KG1 (cell line): ENCODE measurements around the gene IGF2.

ENCODE experiments used
- DNase-seq: peaks from one replicate; lab custom pipeline; 2025; lab: John Stamatoyannopoulos, UW

The IGF2 gene

GRCh38 chr11:2103668-2104523 lies 35.3 kb downstream of the IGF2 start:
- DNase-seq = no peak

- no peak for DNase-seq
Observed at GRCh38 chr11:2102883-2103213, 36.3 kb downstream of the IGF2 start.

GRCh38 chr11:2102132-2102882 lies 36.9 kb downstream of the IGF2 start:
- no peak for DNase-seq

GRCh38 chr11:2101171-2101675 lies 38.0 kb downstream of the IGF2 start:
- no peak for DNase-seq

- DNase-seq = no peak
Observed at GRCh38 chr11:2100361-2101170, 38.6 kb downstream of the IGF2 start.

- no peak for DNase-seq
Observed at GRCh38 chr11:2099516-2100349, 39.5 kb downstream of the IGF2 start.

- no peak for DNase-seq
Observed at GRCh38 chr11:2098691-2099515, 40.3 kb downstream of the IGF2 start.

GRCh38 chr11:2097998-2098690 lies 41.0 kb downstream of the IGF2 start:
- no peak for DNase-seq

GRCh38 chr11:2097356-2097997 lies 41.7 kb downstream of the IGF2 start:
- DNase-seq = no peak

- DNase-seq = no peak
Observed at GRCh38 chr11:2096919-2097301, 42.3 kb downstream of the IGF2 start.

GRCh38 chr11:2096011-2096918 lies 42.9 kb downstream of the IGF2 start:
- no peak for DNase-seq

GRCh38 chr11:2095542-2095941 lies 43.6 kb downstream of the IGF2 start:
- DNase-seq = no peak

- no peak for DNase-seq
Observed at GRCh38 chr11:2095198-2095520, 44.0 kb downstream of the IGF2 start.

- DNase-seq = no peak
Observed at GRCh38 chr11:2094354-2095197, 44.6 kb downstream of the IGF2 start.

GRCh38 chr11:2093575-2094353 lies 45.4 kb downstream of the IGF2 start:
- DNase-seq = no peak

- DNase-seq = no peak
Observed at GRCh38 chr11:2092956-2093412, 46.2 kb downstream of the IGF2 start.

GRCh38 chr11:2092464-2092910 lies 46.7 kb downstream of the IGF2 start:
- no peak for DNase-seq
